GM19193 (cell line): Measurements from ENCODE around the gene CACNA1C.

ENCODE experiments used
- POLR2A ChIP-seq: IDR thresholded peaks from 4 replicates; pipeline ENCODE4 v1.6.1; 2011; ENCODE audit not compliant: insufficient read depth, insufficient read length; ENCODE audit errors: extremely low read depth

CACNA1C gene

DNA sequence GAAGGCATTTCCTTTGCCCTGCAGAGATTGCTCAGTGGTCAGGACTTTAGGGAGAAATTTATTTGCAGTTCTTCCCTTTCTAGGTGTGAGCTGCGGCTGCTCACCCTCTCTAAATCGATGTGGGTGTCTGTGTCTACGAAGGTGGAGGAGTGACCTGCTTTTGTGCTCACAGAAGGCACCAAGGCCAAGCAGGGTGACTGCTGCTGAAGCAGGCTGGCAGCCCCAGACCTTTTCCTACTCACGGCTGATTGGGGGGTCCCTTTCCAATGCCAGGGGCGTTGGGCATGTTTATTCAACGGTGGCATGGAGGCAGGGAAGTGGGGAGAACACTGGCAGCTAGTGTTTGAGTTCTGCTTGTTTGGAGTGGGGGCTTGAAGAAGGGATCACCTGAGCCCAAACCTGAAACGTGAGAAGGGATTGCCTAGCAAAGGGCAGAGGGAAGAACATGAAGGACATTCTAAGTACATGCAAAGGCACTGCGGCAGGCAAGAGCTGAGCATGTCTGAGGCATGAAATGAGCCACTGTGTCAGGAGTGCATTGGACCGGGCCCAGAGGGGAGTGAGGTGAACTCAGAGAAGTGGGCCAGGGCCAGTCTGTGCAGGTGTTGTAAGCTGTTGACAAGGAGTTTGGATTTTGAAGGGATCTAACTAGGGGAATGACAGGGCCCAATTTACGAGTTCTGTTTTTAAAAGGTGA, 56.3 kb downstream of the CACNA1C start:
- TF ChIP-seq POLR2A: no peak

DNA sequence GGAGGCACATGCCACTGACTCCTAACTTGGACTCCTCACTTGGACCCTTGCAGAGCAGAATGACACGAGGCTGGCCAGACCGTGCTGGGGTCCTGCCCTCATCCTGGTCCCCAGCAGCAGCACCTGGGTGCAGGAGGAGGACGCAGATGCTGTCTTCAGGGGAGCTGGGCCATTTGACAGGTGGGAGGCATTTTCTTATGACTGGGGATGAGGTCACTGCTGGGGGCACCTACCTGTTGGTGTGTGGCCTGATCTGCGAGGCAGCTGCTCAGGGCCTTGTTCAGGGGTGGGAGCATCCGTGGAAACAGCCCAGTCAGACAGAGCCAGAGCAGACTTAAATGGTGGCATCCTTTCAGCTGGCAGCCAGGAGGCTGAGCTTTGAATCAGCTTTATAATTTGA, 57.3 kb downstream of the CACNA1C start:
- TF ChIP-seq POLR2A: no peak

DNA sequence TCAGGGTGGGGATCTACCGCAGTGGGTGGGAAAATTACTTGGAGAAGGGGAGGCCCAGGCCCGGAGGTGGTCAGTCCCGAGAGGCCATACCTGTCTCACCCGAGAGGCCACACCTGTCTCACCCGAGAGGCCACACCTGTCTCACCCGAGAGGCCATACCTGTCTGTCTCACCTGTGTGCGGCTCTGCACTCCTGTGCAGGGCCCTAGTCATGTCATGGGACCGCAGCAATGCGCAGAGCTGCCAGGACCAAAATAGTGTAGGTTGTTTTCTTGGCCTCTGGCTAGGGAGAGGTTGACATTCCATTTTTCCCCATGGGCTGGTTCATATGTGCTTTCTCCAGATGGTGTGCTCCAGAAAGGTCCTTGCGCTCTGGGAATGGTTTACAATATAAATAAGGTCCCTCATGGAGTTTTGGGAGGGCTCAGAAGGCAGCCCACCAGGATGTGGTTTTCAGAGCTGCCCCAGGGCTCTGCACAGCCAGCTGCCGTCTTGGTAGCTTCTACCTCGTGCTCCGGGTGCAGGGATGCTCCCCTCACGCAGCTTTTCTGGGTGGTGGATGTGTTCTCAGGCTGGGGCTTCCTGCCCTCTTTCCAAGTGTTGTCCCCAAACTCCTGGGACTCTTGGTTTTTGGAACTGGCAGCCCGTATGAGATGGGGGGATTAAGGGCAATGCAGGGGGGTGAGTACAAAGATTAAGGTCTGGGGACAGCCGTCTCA, 58.2 kb downstream of the CACNA1C start:
- no peak for TF ChIP-seq POLR2A

DNA sequence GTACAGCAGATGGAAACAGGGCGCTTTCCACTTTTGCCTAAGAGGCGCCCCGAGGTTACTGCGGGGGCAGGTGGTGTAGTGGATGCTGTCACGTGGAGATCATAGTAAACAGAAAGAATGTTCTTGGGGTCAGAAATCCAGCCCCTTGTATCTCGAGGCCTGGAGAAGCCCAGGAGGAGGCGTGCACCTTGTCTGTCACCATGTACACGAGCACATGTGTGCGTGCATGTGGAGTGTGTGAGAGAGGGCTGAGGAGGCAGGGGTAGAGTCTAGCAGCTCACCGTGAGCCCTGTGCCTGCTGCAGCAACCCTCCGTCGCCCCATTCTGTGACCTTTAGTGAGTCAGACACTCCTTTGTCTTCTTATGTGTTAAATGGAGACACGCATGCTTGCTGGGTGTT, 59.0 kb downstream of the CACNA1C start:
- TF ChIP-seq POLR2A: no peak

DNA sequence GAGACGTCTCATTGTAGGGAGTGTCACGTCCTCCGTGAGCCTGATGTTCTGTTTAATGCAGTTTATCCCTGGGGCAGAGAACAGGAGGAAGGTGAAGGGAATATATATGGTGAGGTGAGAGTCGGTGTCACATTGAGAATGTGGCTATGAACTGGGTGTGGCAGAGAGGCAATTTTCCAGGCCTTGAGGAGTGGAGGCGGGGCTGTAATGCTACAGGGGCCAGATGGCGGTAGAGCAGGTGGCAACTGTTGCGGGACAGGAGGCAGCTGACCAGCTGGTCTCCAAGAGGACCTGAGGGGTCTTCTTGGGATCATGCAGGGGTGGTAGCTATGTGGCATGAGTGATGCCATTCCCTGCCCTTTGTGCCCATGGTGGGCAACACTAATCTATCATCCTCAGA, 59.6 kb downstream of the CACNA1C start:
- TF ChIP-seq POLR2A: no peak

DNA sequence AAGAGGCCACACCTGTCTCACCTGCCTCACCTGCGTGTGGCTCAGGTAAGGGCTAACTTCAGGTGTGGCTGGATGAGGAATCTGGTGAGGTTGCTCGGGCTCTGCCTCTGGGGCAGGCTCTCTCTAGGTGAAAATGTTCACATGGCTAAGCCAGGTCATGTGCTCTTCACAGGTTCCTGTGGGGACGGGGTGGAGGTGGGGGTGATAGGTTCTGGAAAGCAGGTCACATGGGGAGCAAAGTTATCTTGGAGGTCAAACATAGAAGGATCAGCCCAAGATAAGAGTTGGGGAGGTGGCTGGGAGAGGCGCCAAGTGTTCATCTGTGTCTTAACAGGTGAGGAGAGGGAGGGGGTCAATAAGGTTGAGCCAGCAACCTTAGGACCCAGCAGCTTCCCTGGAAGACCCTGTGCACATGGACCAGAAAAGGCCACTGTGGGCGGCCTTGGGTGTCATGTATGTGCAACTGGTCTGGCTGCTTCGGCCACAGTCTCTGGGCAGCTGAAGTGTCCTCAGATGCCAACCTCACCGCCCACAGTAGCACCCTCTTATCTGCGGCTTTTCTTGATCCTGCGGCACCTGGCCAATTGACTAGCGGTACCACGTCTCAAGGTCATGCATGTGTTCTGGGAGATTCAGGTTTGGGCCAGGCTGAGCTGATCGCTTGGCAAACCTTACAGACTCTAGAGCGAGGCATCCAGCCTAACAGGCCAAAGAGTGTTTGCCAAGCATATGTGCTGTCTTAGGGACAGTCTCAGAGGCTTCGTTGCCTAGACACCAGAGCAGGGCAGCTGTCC, 60.5 kb downstream of the CACNA1C start:
- TF ChIP-seq POLR2A: no peak

DNA sequence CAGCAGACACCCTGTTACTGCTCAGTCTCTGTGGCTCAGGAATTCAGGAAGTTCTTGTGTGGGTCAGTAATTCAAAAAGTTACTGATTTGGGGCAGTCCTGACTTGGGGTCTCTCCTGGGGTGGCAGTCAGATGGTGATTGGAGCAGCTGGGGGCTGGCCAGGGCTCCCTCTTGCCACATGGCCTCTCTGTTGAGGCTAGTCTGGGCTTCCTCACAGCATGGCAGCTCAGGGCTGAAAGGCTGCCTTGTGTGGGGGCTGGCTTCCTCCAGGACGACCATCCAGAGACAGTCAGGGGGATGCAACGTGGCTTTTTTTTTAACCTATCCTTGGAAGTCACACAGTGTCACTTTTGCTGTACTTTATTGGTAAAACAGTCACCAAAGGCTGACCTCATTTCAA, 61.3 kb downstream of the CACNA1C start:
- no peak for TF ChIP-seq POLR2A

DNA sequence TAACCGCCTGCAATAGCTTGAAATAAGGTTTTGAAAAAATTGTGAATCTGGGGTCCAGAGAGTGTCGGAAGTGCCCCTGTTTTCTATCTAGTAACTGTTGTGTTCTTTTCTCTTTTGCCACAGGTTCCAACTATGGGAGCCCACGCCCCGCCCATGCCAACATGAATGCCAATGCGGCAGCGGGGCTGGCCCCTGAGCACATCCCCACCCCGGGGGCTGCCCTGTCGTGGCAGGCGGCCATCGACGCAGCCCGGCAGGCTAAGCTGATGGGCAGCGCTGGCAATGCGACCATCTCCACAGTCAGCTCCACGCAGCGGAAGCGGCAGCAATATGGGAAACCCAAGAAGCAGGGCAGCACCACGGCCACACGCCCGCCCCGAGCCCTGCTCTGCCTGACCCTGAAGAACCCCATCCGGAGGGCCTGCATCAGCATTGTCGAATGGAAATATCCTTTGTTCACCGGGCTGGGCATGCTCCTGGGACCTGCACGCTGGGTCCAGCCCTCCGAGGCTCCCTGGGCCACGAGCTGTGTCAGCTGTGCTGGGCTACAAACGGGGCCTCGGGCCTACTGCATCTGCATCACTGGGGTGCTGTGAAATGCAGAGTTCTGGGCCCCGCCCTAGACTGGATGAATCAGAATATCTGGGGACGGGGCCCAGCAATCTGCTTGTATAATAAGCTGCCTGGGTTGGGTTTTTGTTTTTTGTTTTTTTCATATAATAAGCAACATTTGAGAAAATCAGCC, 62.5 kb downstream of the CACNA1C start:
- TF ChIP-seq POLR2A: no peak

DNA sequence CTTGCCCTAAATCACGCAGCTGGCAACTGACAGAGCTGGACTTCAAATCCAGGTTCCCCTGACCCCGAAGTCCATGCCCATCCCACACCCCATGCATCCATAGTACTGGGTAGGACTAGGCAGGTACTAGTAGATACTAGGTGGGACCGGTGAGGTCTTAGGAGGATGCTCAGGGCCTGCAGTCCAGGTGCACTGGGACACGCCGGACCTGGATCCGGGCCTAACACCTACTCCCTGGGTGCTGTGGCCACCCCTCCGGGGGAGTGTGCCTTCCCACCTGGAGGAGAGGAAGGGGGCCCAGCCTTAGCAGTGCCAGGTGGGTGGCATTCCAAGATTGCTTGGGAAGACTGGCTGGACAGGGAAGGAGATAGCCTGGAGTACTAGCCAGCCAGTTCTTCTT, 64.8 kb downstream of the CACNA1C start:
- no peak for TF ChIP-seq POLR2A

DNA sequence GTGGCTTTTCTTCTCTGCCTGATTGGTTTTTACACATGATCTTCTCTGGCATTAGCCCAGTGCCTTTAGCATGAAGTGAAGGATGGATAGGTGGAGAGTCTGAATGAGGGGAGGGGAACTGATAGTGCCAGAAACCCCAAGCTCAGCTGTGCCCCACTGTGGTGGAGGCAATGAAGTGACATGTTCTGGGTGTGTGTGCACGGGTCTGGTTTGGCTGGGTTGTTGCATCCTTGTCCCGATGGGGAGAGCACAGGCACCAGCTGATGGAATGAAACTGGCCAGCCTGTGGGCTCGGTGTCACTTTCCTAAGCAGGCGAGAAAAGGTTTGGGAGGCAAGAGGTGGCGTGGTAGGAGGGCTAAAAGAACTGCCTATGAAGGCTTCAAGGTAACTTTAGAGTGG, 65.3 kb downstream of the CACNA1C start:
- TF ChIP-seq POLR2A: no peak

DNA sequence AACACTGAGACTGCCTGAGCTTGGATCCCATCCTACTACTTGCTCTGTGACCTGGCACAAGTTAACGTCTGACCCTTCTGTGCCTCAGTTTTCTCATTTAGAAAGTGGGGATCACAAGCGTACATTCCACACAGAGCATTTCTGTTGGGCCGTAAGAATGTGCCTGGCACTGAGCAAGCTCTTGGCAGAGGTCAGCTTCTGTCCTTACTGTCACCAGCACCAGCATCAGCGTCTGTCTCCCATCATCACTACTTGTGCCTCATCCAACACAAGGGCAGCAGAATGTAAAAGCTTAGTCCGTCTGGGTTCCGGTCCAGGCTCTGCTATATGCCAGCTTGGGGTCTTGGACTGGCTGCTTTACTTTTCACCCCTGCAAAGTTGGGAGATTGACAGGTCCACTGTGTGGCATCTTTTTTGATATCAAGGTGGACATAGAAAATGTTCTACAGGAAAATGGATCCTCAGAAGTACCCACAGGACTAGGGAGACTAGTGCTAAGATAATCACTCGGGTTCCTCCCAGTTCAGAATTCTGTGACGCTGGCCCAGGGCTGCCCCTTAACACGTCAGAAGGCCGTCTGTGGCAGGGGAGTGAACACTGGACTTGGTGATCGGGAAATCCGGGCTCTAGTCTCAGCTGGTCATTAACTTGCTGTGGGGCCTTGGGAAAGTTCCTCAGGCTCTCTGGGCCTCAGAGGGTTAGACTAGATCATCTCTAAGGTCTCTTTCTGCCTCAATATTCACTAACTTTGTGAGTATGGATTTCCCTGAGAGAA, 65.9 kb downstream of the CACNA1C start:
- no peak for TF ChIP-seq POLR2A

DNA sequence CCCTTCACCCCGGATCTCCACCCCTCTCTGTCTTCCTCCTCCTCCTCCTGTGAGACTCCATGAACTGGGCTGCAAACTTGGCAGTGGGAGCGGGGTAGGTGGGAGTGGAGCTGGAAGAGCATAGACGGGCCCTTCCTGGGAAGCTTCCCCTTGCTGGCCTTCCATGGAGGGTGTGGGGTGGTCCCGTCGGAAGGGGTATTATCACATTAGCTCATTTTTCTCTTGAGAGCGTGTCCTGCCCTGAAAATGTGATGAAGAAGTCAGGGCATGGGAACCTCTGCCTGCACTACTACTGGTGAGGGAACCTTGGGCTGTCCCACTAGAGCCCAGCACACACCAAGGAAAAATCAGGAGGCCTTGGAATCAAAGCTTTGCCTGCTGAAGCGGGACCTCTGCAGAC, 66.5 kb downstream of the CACNA1C start:
- no peak for TF ChIP-seq POLR2A

DNA sequence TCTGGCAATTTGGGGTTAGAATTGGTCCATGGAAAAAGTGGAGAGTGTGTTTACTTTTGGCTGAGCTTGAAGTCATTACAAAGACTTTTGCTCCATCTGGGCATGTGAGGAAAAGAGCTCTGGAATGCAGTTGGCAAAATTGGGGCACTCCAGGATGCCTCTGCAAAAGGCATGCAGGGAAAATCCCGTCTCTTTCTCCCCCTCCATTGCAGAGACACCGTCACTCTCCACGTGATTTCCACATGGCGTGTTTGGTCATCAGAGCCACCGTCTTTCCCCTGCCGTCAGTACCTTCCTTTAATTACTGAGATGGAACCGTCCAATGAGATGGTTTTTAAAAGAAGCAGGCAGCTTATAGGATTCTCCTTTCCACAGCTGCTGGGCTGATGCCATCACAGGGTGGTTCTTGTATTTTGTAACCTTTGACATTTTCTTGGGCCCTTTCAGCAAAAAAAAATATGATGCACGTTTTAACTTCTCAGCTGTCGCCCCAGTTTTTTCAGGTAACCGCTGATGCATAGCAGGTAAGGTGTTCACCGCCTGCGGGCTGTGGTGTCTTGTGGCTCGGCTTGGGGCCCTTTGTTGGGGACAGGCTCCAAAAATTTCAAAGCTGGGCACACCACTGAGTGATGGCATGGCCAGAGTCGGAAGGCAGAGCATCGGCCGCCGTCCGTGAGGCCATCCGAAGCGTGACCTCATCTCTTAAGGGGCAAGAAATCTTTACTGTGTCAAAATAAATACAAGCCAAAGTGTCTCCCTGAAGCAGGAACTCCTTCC, 68.4 kb downstream of the CACNA1C start:
- TF ChIP-seq POLR2A: no peak
